HL-60/S4 (cell line): ENCODE data around the gene DNAH9.

Experiments used
- in situ Hi-C: fragments of 300-500 bp; cut with MboI; formaldehyde crosslinking; loops from 2 replicates; pipeline ENCODE4 v1.14.3; 2022; ENCODE audit warnings: low sequenced_read_pairs

Gene DNAH9

DNA sequence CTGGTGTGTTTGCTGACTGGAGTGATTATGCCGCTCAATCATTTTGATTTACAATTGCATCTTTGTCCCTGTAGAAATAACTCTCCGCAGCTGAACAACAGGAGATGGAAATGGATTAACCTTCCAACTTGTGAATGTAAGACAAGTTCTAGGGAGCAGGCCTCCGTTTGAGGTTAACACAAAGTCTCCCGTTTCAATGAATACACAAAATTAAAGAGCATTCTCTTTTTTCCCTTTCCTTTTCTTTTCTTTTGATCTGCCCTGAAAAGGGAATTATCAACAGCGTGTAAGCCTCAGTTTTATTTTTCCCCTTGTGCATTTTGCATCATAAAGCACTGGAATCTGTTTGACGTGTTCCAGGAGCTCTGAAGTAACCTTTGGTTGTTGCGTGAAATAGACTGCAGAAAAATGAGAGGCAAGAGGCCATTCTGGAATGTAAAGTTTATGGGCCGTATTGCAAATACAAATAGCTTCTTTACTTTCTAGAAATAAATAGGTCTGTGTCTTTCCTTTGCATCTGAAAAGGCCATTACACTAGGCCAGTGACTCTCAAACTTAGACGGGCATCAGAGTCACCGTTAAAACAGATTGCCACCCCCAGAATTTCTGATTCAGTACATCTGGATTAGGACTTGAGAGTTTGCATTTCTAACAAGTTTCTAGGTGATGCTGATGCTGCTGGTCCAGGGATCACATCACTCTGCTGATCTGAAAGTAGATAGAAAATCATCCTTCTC, 234.3 kb downstream of the DNAH9 start:
- in situ Hi-C loops = no loop called here

- in situ Hi-C loops = no loop called here
Observed at GRCh38 chr17:11836508-11836907, 238.2 kb downstream of the DNAH9 start.

GRCh38 chr17:11840052-11840451, 241.8 kb downstream of the DNAH9 start:
- in situ Hi-C loops = no loop called here

DNA sequence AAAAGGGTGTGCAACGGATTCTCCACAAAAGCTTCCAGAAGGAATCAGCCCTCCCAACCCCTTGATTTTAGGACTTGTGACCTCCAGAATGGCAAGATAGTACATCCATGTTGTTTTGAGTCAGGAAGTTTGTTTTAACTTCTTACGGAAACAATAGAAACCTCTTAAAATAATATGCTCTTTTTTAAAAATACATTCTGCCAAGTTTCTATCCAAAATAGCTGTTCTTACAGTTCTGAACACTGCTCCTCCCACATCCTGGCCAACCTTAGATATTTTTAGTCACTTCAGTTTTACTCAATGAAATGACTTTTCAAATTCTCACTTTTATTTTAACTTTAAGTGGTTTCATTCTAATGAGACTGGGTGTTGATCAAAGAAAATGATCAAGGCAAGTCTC, 242.6 kb downstream of the DNAH9 start:
- in situ Hi-C loops = no loop called here

DNA sequence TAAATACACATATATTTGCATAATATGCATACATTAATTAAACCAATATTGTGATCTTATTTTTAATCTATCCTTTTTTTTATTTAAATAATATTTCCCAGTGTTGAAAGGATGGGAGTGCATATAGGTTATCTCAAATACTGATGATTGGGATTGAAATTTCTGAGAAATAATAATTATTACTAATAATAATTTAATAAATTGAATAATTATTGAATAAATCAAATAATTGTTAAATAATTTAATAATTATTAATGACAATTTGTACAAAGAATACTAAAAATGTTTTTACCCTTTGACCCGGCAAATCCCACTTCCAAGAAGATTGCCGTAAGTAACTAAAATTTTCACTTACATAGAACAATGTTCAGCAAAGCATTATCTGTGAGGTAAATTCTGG, 250.1 kb downstream of the DNAH9 start:
- in situ Hi-C loops = no loop called here

GRCh38 chr17:11852231-11852630, 254.0 kb downstream of the DNAH9 start:
- in situ Hi-C loops = no loop called here

DNA sequence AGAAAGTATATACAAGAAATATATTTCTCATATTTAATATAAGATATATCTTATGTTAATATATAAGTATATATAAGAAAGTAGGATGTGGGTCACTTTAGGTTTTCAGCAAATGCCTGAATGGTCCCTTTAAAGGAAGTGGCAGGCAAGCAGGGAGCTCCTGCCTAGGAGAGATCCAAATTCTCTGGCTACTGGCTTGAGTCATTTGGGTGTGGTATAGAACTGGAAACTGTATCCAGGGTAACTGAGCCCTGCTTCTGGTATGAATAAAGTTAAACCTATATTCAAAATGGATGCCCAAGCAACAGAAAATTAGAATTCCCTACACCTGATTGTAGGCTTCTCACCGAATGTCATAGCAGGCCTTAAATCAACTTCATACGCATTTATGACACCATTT, 254.6 kb downstream of the DNAH9 start:
- in situ Hi-C loops = no loop called here

DNA sequence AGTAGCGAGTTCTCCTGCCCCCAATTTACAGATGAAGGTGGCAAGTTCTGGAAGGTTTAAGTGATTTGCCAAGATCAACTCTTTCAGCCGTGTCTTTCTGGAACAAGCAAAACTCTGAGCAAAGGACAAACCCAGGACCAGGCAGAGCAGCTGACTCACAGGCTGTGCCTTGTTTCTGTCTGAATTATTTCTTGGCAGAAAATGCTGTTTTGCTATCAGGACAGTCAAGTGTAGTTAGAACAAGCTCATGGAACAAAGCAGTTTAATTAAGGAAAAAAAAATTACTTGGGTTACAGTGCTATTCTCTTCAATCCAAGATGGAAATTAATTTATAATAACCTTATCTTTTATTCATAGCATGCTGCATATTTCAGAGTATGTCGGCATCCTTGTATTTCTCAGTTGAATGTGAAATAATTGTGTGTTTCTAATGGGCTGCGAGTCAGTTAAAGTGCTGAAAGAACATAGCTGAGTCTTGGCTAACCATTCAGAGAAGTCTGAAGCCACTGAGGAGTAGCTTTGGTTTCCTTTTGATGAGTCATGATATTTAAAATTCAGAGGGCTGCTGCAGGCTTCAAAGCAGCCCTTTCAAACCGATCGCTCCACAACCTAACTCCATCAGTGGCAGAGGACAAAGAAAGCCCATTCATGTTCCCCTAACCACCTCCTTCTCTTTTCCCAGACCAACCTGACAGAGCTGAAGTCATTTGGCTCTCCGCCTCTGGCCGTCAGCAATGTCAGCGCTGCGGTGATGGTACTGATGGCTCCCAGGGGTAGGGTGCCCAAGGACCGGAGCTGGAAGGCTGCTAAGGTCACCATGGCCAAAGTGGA, 255.3 kb downstream of the DNAH9 start:
- in situ Hi-C loops = no loop called here

DNA sequence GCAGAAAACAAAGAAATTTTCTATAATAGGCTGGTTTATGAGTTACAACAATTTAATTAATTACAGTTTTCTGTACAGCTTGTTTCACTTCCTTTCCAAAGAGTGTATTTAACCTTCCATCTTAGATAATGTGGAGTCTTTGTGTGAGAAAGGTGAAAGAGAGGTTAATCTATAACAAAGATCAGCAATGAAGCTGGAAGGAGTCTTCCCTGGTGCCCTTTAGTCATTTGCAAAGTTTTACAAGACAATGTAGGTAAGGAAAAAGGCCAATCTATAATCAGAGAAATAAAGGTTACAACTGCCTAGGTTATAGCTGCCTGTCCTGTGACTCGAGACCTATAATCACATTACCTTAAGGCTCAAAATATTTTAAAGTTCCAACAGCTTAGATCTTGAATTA, 257.0 kb downstream of the DNAH9 start:
- in situ Hi-C loops = no loop called here

DNA sequence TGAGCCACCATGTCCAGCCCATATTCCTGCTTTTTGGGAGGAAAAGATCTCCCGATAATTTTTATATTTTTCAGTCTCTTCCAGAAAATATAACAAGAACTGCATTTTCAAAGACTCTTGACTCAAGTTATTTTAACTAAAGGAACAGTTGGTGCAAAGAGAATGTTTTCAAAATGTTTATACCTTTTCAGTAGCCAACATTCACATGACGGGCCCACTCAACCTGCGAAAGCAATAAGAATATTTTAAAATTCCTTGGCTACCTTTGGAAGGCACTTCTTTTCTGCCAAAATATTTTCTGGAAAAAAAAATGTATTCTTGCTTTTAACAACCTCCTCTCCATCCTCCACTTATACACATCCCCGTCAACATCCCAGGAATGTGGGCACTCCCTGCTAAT, 258.7 kb downstream of the DNAH9 start:
- in situ Hi-C loops = no loop called here

DNA sequence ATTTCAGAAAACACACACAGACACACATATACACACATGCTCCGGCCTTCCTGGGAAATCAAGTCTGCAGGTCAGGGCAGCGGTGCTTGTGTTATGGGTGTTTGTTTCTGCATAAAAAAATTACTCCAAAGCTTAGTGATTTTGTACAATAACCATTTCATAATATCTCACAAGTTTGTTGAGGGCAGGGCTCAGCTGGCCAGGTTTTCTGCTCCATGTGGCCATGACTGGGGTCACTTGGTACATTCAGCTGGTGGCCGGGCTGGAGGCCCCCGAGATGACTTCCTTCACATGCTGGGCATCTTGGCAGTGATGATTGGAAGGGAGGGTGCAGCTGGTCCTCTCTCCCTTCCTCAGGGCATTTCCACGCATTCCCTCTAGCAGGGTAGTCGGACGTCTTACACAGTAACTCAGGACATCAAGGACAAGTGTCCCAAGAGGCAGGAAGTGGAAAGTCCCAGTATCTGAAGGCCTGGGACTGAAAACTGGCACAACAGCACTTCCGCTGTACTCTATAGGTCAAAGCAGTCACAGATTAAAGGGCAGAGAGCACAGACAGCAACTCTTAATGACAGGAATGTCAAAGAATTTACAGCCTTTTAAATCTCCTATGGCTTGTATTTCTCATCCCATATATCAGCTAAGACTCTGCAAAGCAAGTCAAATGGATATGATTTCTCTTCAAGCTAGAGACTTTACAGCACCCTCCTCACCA, 271.6 kb downstream of the DNAH9 start:
- in situ Hi-C loops = no loop called here

DNA sequence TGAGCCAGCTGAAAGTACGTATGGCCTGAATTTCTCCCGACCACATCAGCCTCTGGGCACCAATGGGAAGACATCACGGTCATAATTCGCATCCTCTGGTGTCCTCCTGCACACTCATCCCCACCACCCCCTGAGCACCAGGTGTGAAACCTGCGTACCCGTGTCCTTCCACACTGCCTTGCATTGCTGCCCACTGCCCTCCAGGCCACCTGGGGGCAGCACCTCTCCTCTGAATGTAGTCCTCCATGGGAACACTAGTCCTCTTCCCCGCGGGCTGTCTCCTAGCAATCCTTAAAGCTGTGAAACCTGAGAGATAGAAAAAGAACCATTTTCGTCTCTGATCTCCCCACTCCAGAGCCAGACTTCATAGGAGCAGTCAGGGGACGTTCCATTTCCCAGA, 273.5 kb downstream of the DNAH9 start:
- in situ Hi-C loops = no loop called here

DNA sequence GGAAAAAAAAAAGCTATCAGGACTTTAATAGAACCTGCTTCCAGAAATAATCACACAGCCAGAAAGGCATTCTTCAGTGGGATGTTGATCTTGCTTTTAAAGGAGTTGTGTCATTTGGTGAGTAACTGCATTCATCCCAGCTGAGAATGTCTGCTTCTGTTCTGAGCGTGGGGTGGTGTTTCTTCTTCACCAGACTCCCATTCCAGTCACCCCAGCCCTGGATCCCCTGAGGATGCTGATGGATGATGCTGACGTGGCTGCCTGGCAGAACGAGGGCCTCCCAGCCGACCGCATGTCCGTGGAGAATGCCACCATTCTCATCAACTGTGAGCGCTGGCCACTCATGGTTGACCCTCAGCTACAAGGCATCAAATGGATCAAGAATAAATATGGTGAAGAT, 276.5 kb downstream of the DNAH9 start:
- in situ Hi-C loops = no loop called here

DNA sequence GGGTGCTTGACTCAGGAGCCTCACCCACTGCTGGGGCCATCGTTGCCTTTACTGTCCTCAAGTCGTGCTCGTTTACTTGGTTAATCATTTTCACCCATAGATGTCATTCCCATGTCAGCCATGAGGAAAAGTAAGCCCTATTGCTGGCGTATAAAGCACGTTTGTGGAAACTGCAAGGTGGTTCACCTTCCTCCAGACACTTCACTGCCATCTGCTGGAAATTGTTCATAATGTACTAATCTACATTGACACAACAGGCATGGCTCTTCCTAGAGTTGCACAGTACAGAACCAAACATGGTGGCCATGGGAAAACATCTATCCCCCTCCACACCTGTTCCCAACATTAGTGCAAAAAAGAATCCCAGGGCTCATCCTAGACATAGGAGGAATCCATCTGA, 282.4 kb downstream of the DNAH9 start:
- in situ Hi-C loops = no loop called here

GRCh38 chr17:11882716-11883115, 284.4 kb downstream of the DNAH9 start:
- in situ Hi-C loops = no loop called here

DNA sequence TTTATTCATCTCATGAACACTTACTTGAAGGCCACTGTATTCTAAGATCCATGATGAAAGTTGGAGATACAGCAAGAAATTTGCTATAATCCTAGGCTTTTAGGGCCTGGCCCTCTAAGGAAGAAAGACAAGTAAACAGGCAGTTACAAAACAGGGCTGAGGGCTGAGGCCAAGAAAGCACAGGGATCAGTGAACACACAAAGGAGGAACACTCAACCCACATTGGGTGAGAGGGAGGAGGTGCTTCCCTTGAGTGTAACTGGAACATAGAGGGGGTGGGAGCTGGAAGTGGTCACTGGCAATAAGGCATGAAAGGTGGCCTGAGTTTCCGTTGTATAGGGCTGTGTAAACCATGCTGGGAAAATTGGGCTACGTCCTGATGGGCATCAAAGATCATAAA, 286.8 kb downstream of the DNAH9 start:
- in situ Hi-C loops = no loop called here

- in situ Hi-C loops = no loop called here
Observed at GRCh38 chr17:11889266-11889665, 291.0 kb downstream of the DNAH9 start.

DNA sequence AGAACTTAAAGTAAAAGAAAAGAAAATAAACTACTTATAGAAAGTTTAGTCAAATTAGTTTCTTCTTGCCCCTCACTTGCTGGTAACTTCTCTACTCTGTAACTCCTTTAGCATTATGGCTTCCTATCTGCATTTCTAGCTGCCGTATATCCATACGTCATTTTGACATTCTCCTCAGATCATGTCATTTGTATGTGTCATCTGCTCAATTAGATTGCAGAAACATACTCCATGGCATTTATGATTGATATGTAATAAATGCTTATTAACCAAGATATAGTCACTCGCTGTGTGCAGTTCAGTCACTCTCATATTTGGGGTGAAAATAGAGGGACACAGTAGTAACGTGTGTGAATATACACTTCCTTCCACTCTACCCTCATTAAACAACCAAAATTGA, 295.6 kb downstream of the DNAH9 start:
- in situ Hi-C loops = no loop called here

DNA sequence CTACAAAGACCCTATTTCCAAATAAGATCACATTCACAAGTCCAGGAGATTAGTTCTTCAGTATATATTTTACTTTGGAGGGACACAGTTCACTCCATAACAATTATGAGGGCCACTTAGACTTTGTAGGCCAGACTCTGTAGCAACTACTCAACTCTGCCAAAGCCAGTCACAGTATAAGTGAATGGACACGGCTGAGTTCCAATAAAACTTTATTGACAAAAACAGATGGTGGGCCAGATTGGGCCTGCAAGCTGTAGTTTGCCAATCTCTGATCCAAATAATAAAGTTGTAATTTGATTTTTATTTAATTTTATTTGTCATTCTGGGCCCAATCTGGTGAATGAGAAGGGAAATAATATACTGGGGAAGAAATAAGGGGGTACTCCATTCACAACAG, 297.9 kb downstream of the DNAH9 start:
- in situ Hi-C loops = no loop called here

- in situ Hi-C loops = no loop called here
Observed at GRCh38 chr17:11898526-11899235, 300.4 kb downstream of the DNAH9 start.

GRCh38 chr17:11899537-11899942, 301.3 kb downstream of the DNAH9 start:
- in situ Hi-C loops = no loop called here
